Skeletal muscle tissue (tissue), 4 donors: Measurements from ENCODE around the gene AFF1. TPM values are rescaled to one million over a fixed set of nuclear protein-coding genes. Genes with fewer than 3 reads are reported as not detected.
"Not testable (repeated sequence)": the region's sequence is repeated elsewhere in the genome, so short reads cannot be mapped to it uniquely, and the experiment has no call there.

Experiments used
- H3K27ac ChIP-seq: one replicate; pipeline ENCODE4 v1.7.0; 2013; ENCODE audit warnings: mild to moderate bottlenecking, low read depth, low read length, inconsistent platforms
- H3K27me3 ChIP-seq, 3 donors: one replicate each; pipeline ENCODE4 v1.7.0; 2013; ENCODE audit warnings: low read length in 3 of 3; ENCODE audit not compliant: control insufficient read depth in 3 of 3, insufficient read depth in 3 of 3
- H3K36me3 ChIP-seq, 3 donors: one replicate each; pipeline ENCODE4 v1.7.0; 2013; ENCODE audit warnings: low read length in 3 of 3; ENCODE audit not compliant: control insufficient read depth in 3 of 3, insufficient read depth in 3 of 3
- H3K4me1 ChIP-seq, 3 donors: one replicate each; pipeline ENCODE4 v1.7.0; 2013; ENCODE audit warnings: low read length in 3 of 3, mild to moderate bottlenecking in 3 of 3; ENCODE audit not compliant: control insufficient read depth in 3 of 3, insufficient read depth in 3 of 3
- H3K4me3 ChIP-seq, 3 donors: one replicate each; pipeline ENCODE4 v1.7.0; 2013; ENCODE audit warnings: low read length in 3 of 3
- H3K9ac ChIP-seq, 3 donors: one replicate each; pipeline ENCODE4 v1.7.0; 2013; ENCODE audit warnings: low read length in 3 of 3, mild to moderate bottlenecking in 3 of 3, moderate library complexity in 2 of 3, low read depth in 1 of 3
- H3K9me3 ChIP-seq, 3 donors: one replicate each; pipeline ENCODE4 v1.7.0; 2013; ENCODE audit warnings: low read length in 3 of 3; ENCODE audit not compliant: control insufficient read depth in 3 of 3
- total RNA-seq: library from RNA; depleted of rRNA; stranded (reverse); fragments of >200 nt; gene quantifications from one replicate; pipeline ENCODE4 v1.2.3, GENCODE V29; 2014
- donor health status: Osteomylitis.

The AFF1 gene
- total RNA-seq, 1 donor from 2014 or later = 21.9 TPM

DNA sequence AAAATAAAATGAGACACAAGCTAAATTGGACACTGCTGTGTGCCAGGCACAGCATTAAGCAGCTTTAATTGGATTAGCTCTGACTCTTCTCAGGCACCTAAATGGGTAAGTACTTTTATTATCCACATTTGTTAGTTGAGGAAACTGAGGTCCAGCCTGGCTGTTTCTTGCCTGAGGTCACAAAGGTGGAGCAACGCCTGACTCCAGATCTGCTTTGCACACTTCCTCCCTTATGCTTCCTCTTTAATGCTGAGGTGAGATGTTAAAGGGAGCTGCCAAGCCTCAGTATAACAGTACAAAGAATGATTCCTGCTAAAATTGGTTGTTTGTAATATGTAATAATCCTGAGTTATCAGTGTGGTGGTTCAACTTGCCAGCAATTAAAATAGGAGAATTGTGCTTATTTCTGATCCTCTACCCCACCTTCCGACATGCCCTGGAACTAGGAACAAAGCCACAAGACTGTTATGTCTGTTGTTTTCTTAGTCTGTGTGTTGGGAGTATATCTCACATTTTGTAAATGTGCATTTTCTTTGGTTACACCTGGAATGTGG lies 74.4 kb downstream of the AFF1 start:
- Histone ChIP-seq H3K27ac (peak overlapping the region; percentile 96), H3K9me3 (no peaks in the 10 kb centered on the region), H3K36me3 (no peaks in the 10 kb centered on the region), H3K9ac (peak overlapping the region in 2 of 3 donors; percentile 11 to 93), H3K4me3 (peak overlapping the region; percentile 23 to 93 (median 28)), H3K4me1 (peaks cover 39 to 54% (median 46%) of the 10 kb centered on the region in 3 donors), H3K27me3 (no peaks in the 10 kb centered on the region)

DNA sequence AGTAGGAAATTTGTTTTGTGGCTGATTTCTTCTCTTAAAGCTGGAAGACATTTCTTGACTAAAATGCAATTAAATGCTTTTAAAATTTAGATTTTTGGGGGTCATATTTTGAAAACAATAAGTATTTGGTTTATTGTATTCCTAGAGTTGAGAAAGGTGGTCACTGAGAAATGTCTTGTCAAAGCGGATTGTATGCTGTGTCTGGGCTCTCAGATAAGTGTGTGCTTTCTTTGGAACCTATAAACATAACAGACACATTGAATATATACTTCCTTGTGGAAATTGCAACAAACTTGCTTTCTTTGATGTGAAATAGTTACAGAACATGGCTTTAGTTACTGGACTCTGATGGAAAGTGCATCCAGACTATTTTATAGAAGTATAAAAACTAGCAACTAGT lies 75.4 kb downstream of the AFF1 start:
- H3K4me1 ChIP-seq = peaks cover 43 to 59% (median 51%) of the 10 kb centered on the region in 3 donors
- no peaks in the 10 kb centered on the region for H3K27me3 ChIP-seq
- no peak overlapping the region for H3K4me3 ChIP-seq
- peak overlapping the region; percentile 96 for H3K27ac ChIP-seq
- H3K9ac ChIP-seq = no peak overlapping the region
- H3K36me3 ChIP-seq = no peaks in the 10 kb centered on the region
- H3K9me3 ChIP-seq = no peaks in the 10 kb centered on the region

DNA sequence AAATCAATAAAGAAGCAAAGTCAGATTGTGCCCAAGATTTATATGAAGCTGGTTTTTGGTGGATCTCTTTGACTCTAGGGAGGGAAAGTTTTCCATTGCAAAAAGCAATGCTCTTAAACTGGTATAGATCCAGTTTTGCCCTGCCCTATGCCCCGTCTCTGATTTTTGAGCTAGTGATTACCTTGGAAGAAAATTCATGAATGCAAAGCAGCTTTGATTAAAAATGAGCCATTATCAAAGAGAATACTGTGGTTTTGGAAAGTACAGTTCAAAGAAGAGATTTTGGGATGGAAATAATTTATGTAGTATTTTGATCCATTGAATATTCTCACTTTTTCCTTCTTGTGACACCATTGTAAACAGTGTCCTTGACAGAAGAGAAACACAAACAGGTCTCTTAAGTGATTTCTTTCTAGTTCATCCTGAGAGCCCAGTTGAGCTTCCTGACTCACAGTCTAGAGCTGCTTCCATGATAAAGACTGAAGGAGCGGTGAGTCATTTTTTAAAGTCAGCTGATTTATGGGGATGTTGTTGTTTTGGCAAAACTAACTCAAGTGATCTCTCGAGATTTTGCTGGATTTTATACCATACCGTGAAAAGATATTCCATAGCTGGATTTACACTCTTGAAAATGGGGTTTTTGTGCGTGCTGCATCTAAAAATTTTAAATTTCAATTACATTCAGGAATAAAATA lies 76.7 kb downstream of the AFF1 start:
- H3K27ac ChIP-seq = peak overlapping the region; percentile 56
- peak overlapping the region in 1 of 3 donors; percentile 27 for H3K4me3 ChIP-seq
- no peaks in the 10 kb centered on the region for H3K36me3 ChIP-seq
- no peaks in the 10 kb centered on the region for H3K27me3 ChIP-seq
- H3K9ac ChIP-seq = no peak overlapping the region
- peaks cover 43 to 54% (median 43%) of the 10 kb centered on the region in 3 donors for H3K4me1 ChIP-seq
- H3K9me3 ChIP-seq = no peaks in the 10 kb centered on the region

DNA sequence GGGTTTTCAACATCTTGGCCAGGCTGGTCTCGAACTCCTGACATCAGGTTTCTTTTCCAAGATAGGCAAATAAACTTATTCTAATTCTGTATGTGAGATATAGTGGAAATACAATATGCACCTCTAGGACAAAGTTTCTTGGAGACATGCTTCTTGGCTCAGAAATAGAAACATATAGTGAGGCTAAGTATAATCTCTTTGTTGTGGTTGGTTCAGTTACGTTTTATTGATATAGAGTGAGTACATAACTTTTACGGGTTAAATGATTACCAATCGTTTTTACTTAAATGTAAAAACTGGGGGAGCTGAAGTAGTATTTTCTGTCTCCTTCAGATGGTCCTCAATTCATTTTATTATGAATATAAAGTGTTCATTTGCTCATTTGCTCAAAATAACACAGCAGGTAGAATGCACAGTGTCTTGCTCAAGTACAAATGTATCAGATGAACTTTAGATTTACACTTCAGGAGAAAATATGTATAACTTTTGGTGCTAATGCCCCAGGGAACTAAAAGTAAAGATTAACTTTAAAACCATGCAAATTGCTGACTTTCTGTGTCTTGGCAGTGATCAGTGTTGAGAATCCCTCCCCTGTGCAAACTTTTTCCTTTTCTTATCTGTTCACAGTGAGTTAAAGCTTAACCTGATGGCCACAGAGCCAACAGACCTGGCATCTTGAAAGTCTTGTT lies 77.6 kb downstream of the AFF1 start:
- peaks cover 43 to 58% (median 45%) of the 10 kb centered on the region in 3 donors for H3K4me1 ChIP-seq
- H3K36me3 ChIP-seq = no peaks in the 10 kb centered on the region
- peak overlapping the region in 1 of 3 donors; percentile 5 for H3K4me3 ChIP-seq
- peak overlapping the region in 1 of 3 donors; percentile 21 for H3K9ac ChIP-seq
- peak overlapping the region; percentile 56 for H3K27ac ChIP-seq
- no peaks in the 10 kb centered on the region for H3K9me3 ChIP-seq
- no peaks in the 10 kb centered on the region for H3K27me3 ChIP-seq

DNA sequence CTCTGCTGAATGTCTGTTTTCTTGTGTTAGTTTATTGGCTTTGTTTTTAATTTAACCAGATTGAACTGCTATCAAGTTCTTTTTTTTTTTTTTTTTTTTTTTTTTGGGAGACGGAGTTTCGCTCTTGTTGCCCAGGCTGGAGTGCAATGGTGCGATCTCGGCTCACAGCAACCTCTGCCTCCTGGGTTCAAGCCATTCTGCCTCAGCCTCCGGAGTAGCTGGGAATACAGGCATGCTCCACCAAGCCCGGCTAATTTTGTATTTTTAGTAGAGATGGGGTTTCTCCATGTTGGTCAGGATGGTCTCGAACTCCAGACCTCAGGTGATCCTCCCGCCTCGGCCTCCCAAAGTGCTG lies 78.1 kb downstream of the AFF1 start:
- H3K27me3 ChIP-seq, H3K9me3 ChIP-seq, H3K36me3 ChIP-seq, H3K27ac ChIP-seq: not testable (repeated sequence)
- Histone ChIP-seq H3K4me1 (peaks cover 45 to 62% (median 48%) of the 10 kb centered on the region in 3 donors), H3K4me3 (peak overlapping the region in 1 of 3 donors; percentile 5), H3K9ac (peak overlapping the region in 1 of 3 donors; percentile 21)

DNA sequence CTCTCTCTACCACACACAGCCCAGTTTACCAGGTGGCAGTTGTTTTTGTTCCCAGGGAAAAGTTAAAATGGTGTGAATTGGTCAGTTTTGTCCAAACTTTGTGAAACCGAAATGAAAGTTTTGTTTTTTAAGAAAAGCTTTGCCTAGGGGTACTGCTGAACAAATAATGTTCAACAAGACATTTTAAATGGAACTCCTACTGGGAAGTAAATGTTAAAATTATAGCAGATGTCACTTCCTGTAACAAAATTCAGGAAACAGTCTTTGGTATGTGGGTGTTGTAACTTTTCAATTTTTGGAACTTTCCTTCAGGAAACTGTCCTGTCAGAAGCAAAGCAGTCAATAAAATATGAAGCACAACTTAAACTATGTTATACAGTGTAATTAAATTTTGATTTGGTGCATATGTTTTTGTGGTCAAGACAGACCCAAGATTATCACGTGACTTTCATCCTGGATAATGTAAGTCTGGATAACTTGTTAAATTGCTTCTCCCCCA lies 79.5 kb downstream of the AFF1 start:
- no peak overlapping the region for H3K4me3 ChIP-seq
- H3K9me3 ChIP-seq = no peaks in the 10 kb centered on the region
- H3K36me3 ChIP-seq = no peaks in the 10 kb centered on the region
- no peaks in the 10 kb centered on the region for H3K27me3 ChIP-seq
- H3K27ac ChIP-seq = peak overlapping the region; percentile 71
- peaks cover 38 to 53% (median 52%) of the 10 kb centered on the region in 3 donors for H3K4me1 ChIP-seq
- peak overlapping the region in 1 of 3 donors; percentile 57 for H3K9ac ChIP-seq

DNA sequence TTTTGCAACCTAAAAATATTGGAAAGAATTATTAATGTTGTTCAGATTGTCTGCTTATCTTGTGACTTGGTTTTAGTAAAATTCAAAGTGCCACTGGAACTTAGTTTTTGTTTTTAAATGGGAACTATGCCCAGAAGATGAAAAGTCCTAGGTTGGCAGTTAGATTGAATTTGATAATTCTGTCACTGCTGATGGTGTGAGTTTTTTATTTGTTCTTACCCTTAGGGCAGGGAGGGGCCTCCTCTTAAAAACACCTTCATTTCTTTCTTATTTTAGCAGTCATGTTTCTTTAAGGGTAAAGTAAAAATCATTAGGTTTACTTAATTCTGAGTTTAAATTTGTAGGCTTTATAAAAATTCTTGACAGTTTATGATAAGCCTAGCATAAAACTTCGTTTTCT lies 80.6 kb downstream of the AFF1 start:
- H3K9ac ChIP-seq = no peak overlapping the region
- H3K9me3 ChIP-seq = no peaks in the 10 kb centered on the region
- no peaks in the 10 kb centered on the region for H3K36me3 ChIP-seq
- peak overlapping the region; percentile 71 for H3K27ac ChIP-seq
- H3K4me1 ChIP-seq = peaks cover 36 to 49% (median 46%) of the 10 kb centered on the region in 3 donors
- H3K4me3 ChIP-seq = no peak overlapping the region
- H3K27me3 ChIP-seq = no peaks in the 10 kb centered on the region

DNA sequence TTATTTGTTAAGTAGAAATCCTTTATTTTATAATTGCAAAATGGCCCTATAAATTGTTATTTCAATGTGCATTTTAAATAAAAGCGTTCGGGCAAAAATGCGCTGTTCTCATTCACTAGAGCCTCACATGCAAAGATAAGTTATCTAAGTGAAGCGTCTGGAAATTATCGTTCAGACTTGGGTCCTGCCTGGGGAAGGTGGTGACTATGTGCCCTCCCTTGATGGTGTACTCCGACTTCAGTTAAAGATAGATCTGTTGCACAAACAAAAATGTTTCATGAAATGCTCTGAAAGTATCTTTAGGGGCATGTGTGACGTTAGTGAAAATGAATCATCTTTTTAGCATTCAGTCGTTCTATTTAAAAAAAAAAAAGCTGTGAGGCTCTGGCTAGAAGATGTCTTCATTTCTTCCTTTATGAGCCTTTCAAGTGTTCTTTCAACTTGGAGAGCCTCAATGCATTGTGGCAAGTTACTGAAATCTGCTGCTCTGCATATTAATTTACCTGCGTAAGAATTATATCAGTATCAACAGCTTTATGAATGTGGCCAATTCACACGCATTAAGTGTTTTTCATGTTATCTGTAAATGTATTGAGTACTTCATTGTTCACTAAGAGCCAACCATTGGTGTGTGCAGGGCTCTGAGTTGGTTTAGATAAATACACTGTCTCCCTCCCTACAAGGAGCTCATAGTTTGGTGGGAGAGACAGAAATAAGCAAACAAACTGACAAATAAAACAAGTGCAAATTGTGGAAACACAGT lies 83.0 kb downstream of the AFF1 start:
- Histone ChIP-seq H3K27me3 (no peaks in the 10 kb centered on the region), H3K9ac (no peak overlapping the region), H3K27ac (peak overlapping the region; percentile 23), H3K4me1 (peaks cover 30 to 40% (median 39%) of the 10 kb centered on the region in 3 donors), H3K4me3 (no peak overlapping the region), H3K36me3 (no peaks in the 10 kb centered on the region), H3K9me3 (no peaks in the 10 kb centered on the region)

DNA sequence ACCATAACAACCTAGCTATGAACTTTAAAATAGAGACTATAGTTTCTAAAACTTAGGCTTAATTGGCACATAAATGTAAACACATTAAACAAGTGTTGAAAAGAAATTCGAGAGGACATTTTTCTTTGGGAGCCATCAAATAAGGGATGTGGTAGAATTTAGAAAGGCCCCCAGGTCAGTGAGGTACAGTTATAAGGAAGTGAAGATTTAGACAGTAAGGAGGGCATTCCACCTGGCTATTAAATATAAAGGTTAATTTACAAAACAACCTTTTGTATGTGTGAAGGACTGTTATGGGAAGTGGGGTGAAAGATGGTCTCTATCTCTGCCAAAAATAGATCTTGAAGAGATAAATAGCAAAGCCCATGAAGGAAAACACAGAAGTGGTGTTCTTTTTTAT lies 83.9 kb downstream of the AFF1 start:
- Histone ChIP-seq H3K27ac (peak overlapping the region; percentile 41), H3K9ac (no peak overlapping the region), H3K9me3 (no peaks in the 10 kb centered on the region), H3K36me3 (no peaks in the 10 kb centered on the region), H3K4me3 (no peak overlapping the region), H3K4me1 (peaks cover 26 to 38% (median 37%) of the 10 kb centered on the region in 3 donors), H3K27me3 (no peaks in the 10 kb centered on the region)
